ENCODE measurements around the gene COMTD1. TPM values are rescaled to one million over a fixed set of nuclear protein-coding genes. Genes with fewer than 3 reads are reported as not detected.
A peak's percentile ranks its signal among the peaks of the same experiment; 100 is the strongest.

COMTD1 gene
- total and polyA plus RNA-seq, 10 of the 15 experiments (the other 5 are each of a cell fraction or from before 2014, with no cell fraction given): 0.39 to 64.3 (median 26.0) TPM

GRCh38 chr10:75235375-75236177, at the start of gene COMTD1 (continued):
- TF ChIP-seq ZBTB4 (CRISPR knock-in tag; IDR thresholded peaks at IDR 0.05): no peak
- TF ChIP-seq ZBTB33 (IDR thresholded peaks at IDR 0.05): no peak
- no peak for TF ChIP-seq EGR1 (IDR thresholded peaks at IDR 0.05; ENCODE audit: borderline replicate concordance in 1 of 2, low read depth in 2 of 2, low read length in 2 of 2)
- no peak for TF ChIP-seq E2F8 (IDR thresholded peaks at IDR 0.05; ENCODE audit: low read depth, partially characterized antibody)
- TF ChIP-seq SMC3 (IDR thresholded peaks at IDR 0.05; ENCODE audit: borderline replicate concordance, low read length): peak; percentile 97
- peak; percentile 87 to 98 for TF ChIP-seq BHLHE40 (IDR thresholded peaks at IDR 0.05; ENCODE audit: borderline replicate concordance in 1 of 2, low read depth in 2 of 2, low read length in 1 of 2)
- peak; percentile 83 for TF ChIP-seq YY1 (IDR thresholded peaks at IDR 0.05; ENCODE audit: low read depth, low read length)
- TF ChIP-seq ZBTB11 (CRISPR knock-in tag; IDR thresholded peaks at IDR 0.05): 0 out of 2 replicates have a peak, but pooled peaks have one; percentile 25
- no peak for TF ChIP-seq ZNF24 (IDR thresholded peaks at IDR 0.05)
- 0 out of 2 replicates have a peak, but pooled peaks have one; percentile 46 for TF ChIP-seq MEF2A (IDR thresholded peaks at IDR 0.05; ENCODE audit: insufficient read depth, low read depth, low read length)
- TF ChIP-seq MEF2B (IDR thresholded peaks at IDR 0.05; ENCODE audit: partially characterized antibody, poor library complexity, severe bottlenecking): no peak
- TF ChIP-seq RAD51 (IDR thresholded peaks at IDR 0.05): peak; percentile 83
- TF ChIP-seq RUNX3 (IDR thresholded peaks at IDR 0.05; ENCODE audit: low read length): 0 out of 2 replicates have a peak, but pooled peaks have one; percentile 41
- TF ChIP-seq SP1 (IDR thresholded peaks at IDR 0.05; ENCODE audit: low read depth, low read length): peak; percentile 37
- TF ChIP-seq MXI1 (IDR thresholded peaks at IDR 0.05; ENCODE audit: low read depth, low read length): 0 out of 2 replicates have a peak, but pooled peaks have one; percentile 19
- TF ChIP-seq EP300 (IDR thresholded peaks at IDR 0.05; ENCODE audit: borderline replicate concordance in 1 of 2, control insufficient read depth in 1 of 2, low read depth in 2 of 2, low read length in 2 of 2): no peak

Measured in GM12878 (cell line).